Measurements from ENCODE around the gene MAP3K4.
"Not testable (repeated sequence)": the region's sequence is repeated elsewhere in the genome, so short reads cannot be mapped to it uniquely, and the experiment has no call there.

MAP3K4 gene

GRCh38 chr6:161088676-161089328 lies 97.2 kb downstream of the MAP3K4 start:
- DNase-seq = no peak

- no peak for DNase-seq
These were observed 99.6 kb downstream of the MAP3K4 start for GRCh38 chr6:161091151-161091550.

- no peak for DNase-seq
These were observed 100.6 kb downstream of the MAP3K4 start for GRCh38 chr6:161091972-161092701.

GRCh38 chr6:161094955-161095354 lies 103.4 kb downstream of the MAP3K4 start:
- DNase-seq = no peak

GRCh38 chr6:161095916-161096315 lies 104.3 kb downstream of the MAP3K4 start:
- no peak for DNase-seq

- no peak for DNase-seq
These were observed 108.5 kb downstream of the MAP3K4 start for GRCh38 chr6:161100072-161100471.

GRCh38 chr6:161101517-161101916 lies 109.9 kb downstream of the MAP3K4 start:
- no peak for DNase-seq

GRCh38 chr6:161103475-161103874 lies 111.9 kb downstream of the MAP3K4 start:
- no peak for DNase-seq

GRCh38 chr6:161104966-161105365 lies 113.4 kb downstream of the MAP3K4 start:
- DNase-seq = no peak

GRCh38 chr6:161105408-161105807 lies 113.8 kb downstream of the MAP3K4 start:
- no peak for DNase-seq

- DNase-seq = no peak
These were observed 116.5 kb downstream of the MAP3K4 start for GRCh38 chr6:161107779-161108730.

GRCh38 chr6:161108916-161109315 lies 117.3 kb downstream of the MAP3K4 start:
- no peak for DNase-seq

GRCh38 chr6:161109366-161109765 lies 117.8 kb downstream of the MAP3K4 start:
- DNase-seq = no peak

GRCh38 chr6:161110028-161110779 lies 118.6 kb downstream of the MAP3K4 start:
- DNase-seq = no peak

GRCh38 chr6:161111261-161111660 lies 119.7 kb downstream of the MAP3K4 start:
- DNase-seq = peak; percentile 13

GRCh38 chr6:161115468-161115867 lies 123.9 kb downstream of the MAP3K4 start:
- DNase-seq = no peak

GRCh38 chr6:161116554-161116953 lies 125.0 kb downstream of the MAP3K4 start:
- no peak for DNase-seq

GRCh38 chr6:161117308-161117707 lies 125.7 kb downstream of the MAP3K4 start:
- DNase-seq = no peak

- DNase-seq = no peak
These were observed 126.4 kb downstream of the MAP3K4 start for GRCh38 chr6:161117942-161118341.

GRCh38 chr6:161123319-161123718 lies 131.8 kb downstream of the MAP3K4 start:
- DNase-seq = not testable (repeated sequence)

- DNase-seq = no peak
These were observed 134.0 kb downstream of the MAP3K4 start for GRCh38 chr6:161125591-161125990.

- no peak for DNase-seq
These were observed 135.6 kb downstream of the MAP3K4 start for GRCh38 chr6:161127071-161127740.
